ENCODE measurements around the gene LAMTOR2.
A peak's percentile ranks its signal among the peaks of the same experiment; 100 is the strongest.

Gene LAMTOR2

GRCh38 chr1:156052862-156053767 is 1.5 kb upstream of the LAMTOR2 start:
- Histone ChIP-seq H3F3A (ENCODE audit: control insufficient read depth, insufficient read depth) (peaks cover 4% of the 10 kb centered on the region), H3K9me2 (replicated peaks; ENCODE audit: control insufficient read depth, low read length) (no peaks in the 10 kb centered on the region), H3K36me3 (ENCODE audit: control insufficient read depth, low read length) (peaks cover 46% of the 10 kb centered on the region), H3K9me3 (ENCODE audit: control insufficient read depth, insufficient read depth, low read length) (no peaks in the 10 kb centered on the region), H3K27ac (ENCODE audit: low read depth, low read length) (peak overlapping the region; percentile 37), H3K4me2 (ENCODE audit: low read length) (peak overlapping the region; percentile 74), H3K4me1 (ENCODE audit: control insufficient read depth, low read length) (peaks cover 19% of the 10 kb centered on the region), H3K79me2 (ENCODE audit: control insufficient read depth, low read length) (peaks cover 36% of the 10 kb centered on the region), H4K20me1 (ENCODE audit: control insufficient read depth, insufficient read depth, low read depth, low read length) (no peaks in the 10 kb centered on the region), H3K27me3 (ENCODE audit: control insufficient read depth, low read length) (no peaks in the 10 kb centered on the region), H3K4me3 (ENCODE audit: low read length) (peak overlapping the region; percentile 98)
- TF ChIP-seq EZH2phosphoT487 (IDR thresholded peaks at IDR 0.05; ENCODE audit: borderline replicate concordance, low read length) (no peak), CTCF (IDR thresholded peaks at IDR 0.05; ENCODE audit: low read depth, low read length, poor library complexity, severe bottlenecking) (peak; percentile 54)

- no peaks in the 10 kb centered on the region for H3K9me2 ChIP-seq (replicated peaks; ENCODE audit: control insufficient read depth, low read length)
- H3F3A ChIP-seq (ENCODE audit: control insufficient read depth, insufficient read depth) = peaks cover 4% of the 10 kb centered on the region
- H3K9me3 ChIP-seq (ENCODE audit: control insufficient read depth, insufficient read depth, low read length) = no peaks in the 10 kb centered on the region
- H3K4me3 ChIP-seq (ENCODE audit: low read length) = peak within 1 kb of the TSS; percentile 98
- H3K4me1 ChIP-seq (ENCODE audit: control insufficient read depth, low read length) = peaks cover 19% of the 10 kb centered on the region
- H3K36me3 ChIP-seq (ENCODE audit: control insufficient read depth, low read length) = peaks cover 40% of the 10 kb centered on the region
- peak; percentile 55 for TF ChIP-seq CTCF (IDR thresholded peaks at IDR 0.05; ENCODE audit: low read depth, low read length, poor library complexity, severe bottlenecking)
- TF ChIP-seq EZH2phosphoT487 (IDR thresholded peaks at IDR 0.05; ENCODE audit: borderline replicate concordance, low read length) = no peak
- peak within 1 kb of the TSS; percentile 98 for H3K4me2 ChIP-seq (ENCODE audit: low read length)
- peak within 1 kb of the TSS; percentile 90 for H3K27ac ChIP-seq (ENCODE audit: low read depth, low read length)
- no peaks in the 10 kb centered on the region for H4K20me1 ChIP-seq (ENCODE audit: control insufficient read depth, insufficient read depth, low read depth, low read length)
- no peaks in the 10 kb centered on the region for H3K27me3 ChIP-seq (ENCODE audit: control insufficient read depth, low read length)
- H3K79me2 ChIP-seq (ENCODE audit: control insufficient read depth, low read length) = peaks cover 36% of the 10 kb centered on the region
Measured at GRCh38 chr1:156053768-156054499, 648 bp upstream of the LAMTOR2 start, which contains the start of gene UBQLN4. Gene UBQLN4, minus strand, starts transcription at chr1:156053798. Its CDS starts 97 bp downstream, at chr1:156053701.

- Histone ChIP-seq H3K27ac (ENCODE audit: low read depth, low read length) (0 out of 2 replicates have a peak overlapping the region, but pooled peaks have one; percentile 90), H3K36me3 (ENCODE audit: control insufficient read depth, low read length) (peaks cover 25% of the 10 kb centered on the region)
- TF ChIP-seq CTCF (IDR thresholded peaks at IDR 0.05; ENCODE audit: low read depth, low read length, poor library complexity, severe bottlenecking) (no peak), EZH2phosphoT487 (IDR thresholded peaks at IDR 0.05; ENCODE audit: borderline replicate concordance, low read length) (no peak)
Measured at GRCh38 chr1:156055281-156056048, 883 bp downstream of the LAMTOR2 start.

More at GRCh38 chr1:156055281-156056048, 883 bp downstream of the LAMTOR2 start:
- peak overlapping the region; percentile 98 for H3K4me3 ChIP-seq (ENCODE audit: low read length)
- peaks cover 36% of the 10 kb centered on the region for H3K79me2 ChIP-seq (ENCODE audit: control insufficient read depth, low read length)
- no peaks in the 10 kb centered on the region for H3K9me3 ChIP-seq (ENCODE audit: control insufficient read depth, insufficient read depth, low read length)
- no peaks in the 10 kb centered on the region for H3K27me3 ChIP-seq (ENCODE audit: control insufficient read depth, low read length)
- peaks cover 4% of the 10 kb centered on the region for H3F3A ChIP-seq (ENCODE audit: control insufficient read depth, insufficient read depth)
- H3K9me2 ChIP-seq (replicated peaks; ENCODE audit: control insufficient read depth, low read length) = no peaks in the 10 kb centered on the region
- H3K4me2 ChIP-seq (ENCODE audit: low read length) = peak overlapping the region; percentile 98
- H4K20me1 ChIP-seq (ENCODE audit: control insufficient read depth, insufficient read depth, low read depth, low read length) = no peaks in the 10 kb centered on the region
- H3K4me1 ChIP-seq (ENCODE audit: control insufficient read depth, low read length) = peaks cover 19% of the 10 kb centered on the region

Measured in DOHH2 (cell line).